Skeletal muscle tissue (tissue), 4 donors: ENCODE results near the gene DPEP3. TPM values are rescaled to one million over a fixed set of nuclear protein-coding genes. Genes with fewer than 3 reads are reported as not detected.
A peak's percentile ranks its signal among the peaks of the same experiment; 100 is the strongest.
"Not testable (repeated sequence)": the region's sequence is repeated elsewhere in the genome, so short reads cannot be mapped to it uniquely, and the experiment has no call there.

Source experiments
- H3K27ac ChIP-seq: one replicate; pipeline ENCODE4 v1.7.0; 2013; ENCODE audit warnings: mild to moderate bottlenecking, low read depth, low read length, inconsistent platforms
- H3K27me3 ChIP-seq, 3 donors: one replicate each; pipeline ENCODE4 v1.7.0; 2013; ENCODE audit warnings: low read length in 3 of 3; ENCODE audit not compliant: control insufficient read depth in 3 of 3, insufficient read depth in 3 of 3
- H3K36me3 ChIP-seq, 3 donors: one replicate each; pipeline ENCODE4 v1.7.0; 2013; ENCODE audit warnings: low read length in 3 of 3; ENCODE audit not compliant: control insufficient read depth in 3 of 3, insufficient read depth in 3 of 3
- H3K4me1 ChIP-seq, 3 donors: one replicate each; pipeline ENCODE4 v1.7.0; 2013; ENCODE audit warnings: low read length in 3 of 3, mild to moderate bottlenecking in 3 of 3; ENCODE audit not compliant: control insufficient read depth in 3 of 3, insufficient read depth in 3 of 3
- H3K4me3 ChIP-seq, 3 donors: one replicate each; pipeline ENCODE4 v1.7.0; 2013; ENCODE audit warnings: low read length in 3 of 3
- H3K9ac ChIP-seq, 3 donors: one replicate each; pipeline ENCODE4 v1.7.0; 2013; ENCODE audit warnings: low read length in 3 of 3, mild to moderate bottlenecking in 3 of 3, moderate library complexity in 2 of 3, low read depth in 1 of 3
- H3K9me3 ChIP-seq, 3 donors: one replicate each; pipeline ENCODE4 v1.7.0; 2013; ENCODE audit warnings: low read length in 3 of 3; ENCODE audit not compliant: control insufficient read depth in 3 of 3
- total RNA-seq: library from RNA; depleted of rRNA; stranded (reverse); fragments of >200 nt; gene quantifications from one replicate; pipeline ENCODE4 v1.2.3, GENCODE V29; 2014
- donor health status: Osteomylitis.

DPEP3 gene
- total RNA-seq, 1 donor from 2014 or later, result not detected

DNA sequence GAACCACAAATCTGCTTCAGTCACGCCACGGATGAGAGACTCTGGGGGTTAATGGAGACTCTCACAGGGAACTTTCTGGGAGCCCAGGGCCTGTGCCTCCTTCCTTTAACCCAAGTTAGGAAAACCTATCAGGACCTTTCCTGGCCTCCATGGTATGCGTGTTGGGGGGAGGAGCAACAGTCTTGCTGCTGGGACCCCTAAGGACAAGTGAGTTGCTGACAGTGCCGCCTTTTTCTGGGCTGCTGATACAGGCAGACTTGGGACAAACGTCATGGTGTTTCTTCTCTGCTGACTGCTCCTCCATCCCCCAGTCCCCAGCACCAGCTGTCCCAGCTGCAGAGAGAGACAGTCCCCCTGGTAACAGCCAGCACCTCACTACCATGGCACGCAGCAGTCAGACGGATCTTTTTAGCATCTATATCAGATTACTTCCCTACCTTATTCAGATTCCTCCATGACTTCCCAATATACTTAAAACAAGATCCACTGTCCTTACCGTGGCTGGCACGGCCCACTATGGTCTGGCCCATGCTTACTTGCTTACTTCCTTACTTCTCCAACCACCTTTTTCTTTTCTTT lies 28.9 kb upstream of the DPEP3 start:
- no peaks in the 10 kb centered on the region for H3K27me3 ChIP-seq
- H3K9me3 ChIP-seq, result no peaks in the 10 kb centered on the region

GRCh38 chr16:68005786-68006286 lies 25.5 kb upstream of the DPEP3 start:
- H3K4me1 ChIP-seq, result peaks cover 0 to 5% (median 5%) of the 10 kb centered on the region in 3 donors
- H3K9ac ChIP-seq, result peak overlapping the region in 1 of 3 donors; percentile 33
- no peak overlapping the region for H3K4me3 ChIP-seq
- H3K27ac ChIP-seq, result peak overlapping the region; percentile 58
- H3K36me3 ChIP-seq, result no peaks in the 10 kb centered on the region
- H3K27me3 ChIP-seq, result no peaks in the 10 kb centered on the region
- H3K9me3 ChIP-seq, result no peaks in the 10 kb centered on the region

More for the DNA sequence above, 28.9 kb upstream of the DPEP3 start:
- Histone ChIP-seq H3K9ac (no peak overlapping the region), H3K27ac (no peak overlapping the region), H3K4me1 (peaks cover 3 to 7% (median 5%) of the 10 kb centered on the region in 3 donors), H3K36me3 (no peaks in the 10 kb centered on the region), H3K4me3 (no peak overlapping the region)

GRCh38 chr16:68005211-68005610 lies 24.9 kb upstream of the DPEP3 start:
- no peak overlapping the region for H3K4me3 ChIP-seq
- no peak overlapping the region for H3K9ac ChIP-seq
- H3K4me1 ChIP-seq, result peaks cover 0 to 7% (median 7%) of the 10 kb centered on the region in 3 donors
- no peaks in the 10 kb centered on the region for H3K9me3 ChIP-seq
- no peaks in the 10 kb centered on the region for H3K27me3 ChIP-seq
- H3K27ac ChIP-seq, result peak overlapping the region; percentile 58
- no peaks in the 10 kb centered on the region for H3K36me3 ChIP-seq

GRCh38 chr16:68003031-68003430 lies 22.7 kb upstream of the DPEP3 start:
- H3K36me3 ChIP-seq, result no peaks in the 10 kb centered on the region
- no peak overlapping the region for H3K27ac ChIP-seq
- H3K9ac ChIP-seq, result no peak overlapping the region
- H3K9me3 ChIP-seq, result no peaks in the 10 kb centered on the region
- peaks cover 0 to 8% (median 4%) of the 10 kb centered on the region in 3 donors for H3K4me1 ChIP-seq
- H3K27me3 ChIP-seq, result no peaks in the 10 kb centered on the region
- no peak overlapping the region for H3K4me3 ChIP-seq

GRCh38 chr16:68000450-68000849 lies 20.2 kb upstream of the DPEP3 start:
- Histone ChIP-seq H3K4me3 (no peak overlapping the region), H3K27ac (peak overlapping the region; percentile 60), H3K9me3 (no peaks in the 10 kb centered on the region), H3K4me1 (peaks cover 0 to 8% (median 4%) of the 10 kb centered on the region in 3 donors), H3K27me3 (no peaks in the 10 kb centered on the region), H3K9ac (no peak overlapping the region), H3K36me3 (no peaks in the 10 kb centered on the region)

- Histone ChIP-seq H3K4me3 (no peak overlapping the region), H3K9ac (no peak overlapping the region), H3K9me3 (no peaks in the 10 kb centered on the region), H3K4me1 (peaks cover 0 to 8% (median 4%) of the 10 kb centered on the region in 3 donors), H3K27ac (peak overlapping the region; percentile 60), H3K36me3 (no peaks in the 10 kb centered on the region), H3K27me3 (no peaks in the 10 kb centered on the region)
Observed at GRCh38 chr16:67999985-68000384, 19.7 kb upstream of the DPEP3 start.

DNA sequence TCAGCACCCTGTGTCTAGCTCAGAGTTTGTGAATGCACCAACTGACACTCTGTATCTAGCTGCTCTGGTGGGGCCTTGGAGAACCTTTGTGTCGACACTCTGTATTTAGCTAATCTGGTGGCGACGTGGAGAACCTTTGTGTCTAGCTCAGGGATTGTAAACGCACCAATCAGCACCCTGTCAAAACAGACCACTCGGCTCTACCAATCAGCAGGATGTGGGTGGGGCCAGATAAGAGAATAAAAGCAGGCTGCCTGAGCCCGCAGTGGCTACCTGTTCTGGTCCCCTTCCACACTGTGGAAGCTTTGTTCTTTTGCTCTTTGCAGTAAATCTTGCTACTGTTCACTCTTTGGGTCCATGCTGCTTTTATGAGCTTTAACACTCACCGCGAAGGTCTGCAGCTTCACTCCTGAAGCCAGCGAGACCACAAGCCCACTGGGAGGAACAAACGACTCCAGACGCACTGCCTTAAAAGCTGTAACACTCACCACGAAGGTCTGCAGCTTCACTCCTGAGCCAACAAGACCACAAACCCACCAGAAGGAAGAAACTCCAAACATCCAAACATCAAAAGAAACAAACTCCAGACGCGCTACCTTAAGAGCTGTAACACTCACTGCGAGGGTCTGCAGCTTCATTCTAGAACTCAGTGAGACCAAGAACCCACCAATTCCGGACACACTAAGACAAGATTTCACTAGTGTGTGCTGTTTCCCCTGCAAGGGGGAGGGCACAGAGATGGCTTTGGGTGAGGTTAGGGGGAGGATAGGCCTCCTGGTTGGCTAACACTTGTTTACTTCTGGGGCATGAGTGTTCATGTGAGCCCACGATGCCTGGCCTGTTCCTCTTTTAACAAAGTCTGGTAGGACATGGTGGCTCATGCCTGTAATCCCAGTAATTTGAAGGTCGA lies 18.7 kb upstream of the DPEP3 start, which contains the start of gene DPEP2:
Gene DPEP2, minus strand, starts transcription at position 706 of the 910 bp plus-strand sequence. CDS start 6,272 bp downstream, outside the sequence.
- not testable (repeated sequence) for H3K9me3 ChIP-seq, H3K4me3 ChIP-seq, H3K36me3 ChIP-seq, H3K9ac ChIP-seq, H3K4me1 ChIP-seq, H3K27me3 ChIP-seq
- peak within 1 kb of the TSS; percentile 60 for H3K27ac ChIP-seq

DNA sequence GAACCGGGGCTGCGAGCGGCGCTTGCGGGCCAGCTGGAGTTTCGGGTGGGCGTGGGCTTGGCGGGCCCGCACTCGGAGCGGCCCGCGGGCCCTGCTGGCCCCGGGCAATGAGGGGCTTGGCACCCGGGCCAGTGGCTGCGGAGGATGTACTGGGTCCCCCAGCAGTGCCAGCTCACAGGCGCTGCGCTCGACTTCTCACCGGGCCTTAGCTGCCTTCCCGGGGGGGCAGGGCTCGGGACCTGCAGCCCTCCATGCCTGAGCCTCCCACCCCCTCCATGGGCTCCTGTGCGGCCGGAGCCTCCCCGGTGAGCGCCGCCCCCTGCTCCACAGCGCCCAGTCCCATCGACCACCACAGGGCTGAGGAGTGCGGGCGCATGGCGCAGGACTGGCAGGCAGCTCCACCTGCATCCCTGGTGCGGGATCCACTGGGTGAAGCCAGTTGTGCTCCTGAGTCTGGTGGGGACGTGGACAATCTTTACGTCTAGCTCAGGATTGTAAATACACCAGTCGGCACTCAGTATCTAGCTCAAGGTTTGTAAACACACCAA lies 18.0 kb upstream of the DPEP3 start:
- H3K9me3 ChIP-seq, H3K27me3 ChIP-seq, H3K36me3 ChIP-seq, H3K9ac ChIP-seq, H3K4me3 ChIP-seq, H3K27ac ChIP-seq: not testable (repeated sequence)
- peaks cover 6 to 14% (median 11%) of the 10 kb centered on the region in 3 donors for H3K4me1 ChIP-seq

GRCh38 chr16:67996666-67997065 lies 16.4 kb upstream of the DPEP3 start:
- Histone ChIP-seq H3K9ac (no peak overlapping the region), H3K27ac (no peak overlapping the region), H3K9me3 (no peaks in the 10 kb centered on the region), H3K36me3 (peaks cover 0 to 4% (median 3%) of the 10 kb centered on the region in 3 donors), H3K4me1 (peaks cover 13 to 29% (median 28%) of the 10 kb centered on the region in 3 donors), H3K4me3 (no peak overlapping the region), H3K27me3 (no peaks in the 10 kb centered on the region)
